Stomach smooth muscle (tissue), 2 donors: ENCODE data around the gene HECA.

Source experiments
- H3K27ac ChIP-seq: one replicate; pipeline ENCODE4 v1.7.0; 2013; ENCODE audit warnings: mild to moderate bottlenecking, low read length, inconsistent platforms
- H3K27me3 ChIP-seq, 2 donors: one replicate each; pipeline ENCODE4 v1.7.0; 2013; ENCODE audit warnings: low read length in 2 of 2; ENCODE audit not compliant: insufficient read depth in 2 of 2, control insufficient read depth in 1 of 2
- H3K36me3 ChIP-seq, 2 donors: one replicate each; pipeline ENCODE4 v1.7.0; 2013; ENCODE audit warnings: low read length in 2 of 2; ENCODE audit not compliant: control insufficient read depth in 2 of 2, insufficient read depth in 2 of 2
- H3K4me1 ChIP-seq: one replicate; pipeline ENCODE4 v1.7.0; 2013; ENCODE audit warnings: low read length; ENCODE audit not compliant: control insufficient read depth, insufficient read depth
- H3K4me3 ChIP-seq, 2 donors: one replicate each; pipeline ENCODE4 v1.7.0; 2013; ENCODE audit warnings: low read length in 2 of 2
- H3K9ac ChIP-seq, 2 donors: one replicate each; pipeline ENCODE4 v1.7.0; 2013; ENCODE audit warnings: low read length in 2 of 2, mild to moderate bottlenecking in 1 of 2
- H3K9me3 ChIP-seq, 2 donors: one replicate each; pipeline ENCODE4 v1.7.0; 2013; ENCODE audit warnings: low read length in 2 of 2; ENCODE audit not compliant: control insufficient read depth in 2 of 2
- donor health status: healthy.
- donor health status: Pancreatic carcinoma.

Gene HECA

DNA sequence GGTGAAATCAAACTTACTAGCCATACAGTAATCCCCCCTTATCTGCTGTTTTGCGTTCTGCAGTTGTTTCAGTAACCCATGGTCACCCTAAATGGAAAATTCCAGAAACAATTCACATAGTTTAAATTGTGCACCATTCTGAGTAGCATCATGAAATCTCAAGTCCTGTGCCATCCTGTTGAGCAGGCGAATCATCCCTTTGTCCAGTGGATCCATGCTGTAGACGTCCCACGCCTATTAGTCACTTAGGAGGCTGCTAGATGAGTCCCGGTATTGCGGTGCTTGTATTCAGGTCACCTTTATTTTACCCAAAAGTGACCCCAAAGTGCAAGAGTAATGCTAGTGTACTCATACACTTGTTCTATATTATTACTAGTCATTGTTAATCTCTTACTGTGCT is 46.4 kb downstream of the HECA start:
- no peak overlapping the region for H3K27ac ChIP-seq
- no peak overlapping the region for H3K9ac ChIP-seq
- no peaks in the 10 kb centered on the region for H3K9me3 ChIP-seq
- H3K27me3 ChIP-seq, result no peaks in the 10 kb centered on the region
- no peak overlapping the region for H3K4me3 ChIP-seq
- H3K4me1 ChIP-seq, result no peaks in the 10 kb centered on the region
- peaks cover 4 to 15% of the 10 kb centered on the region in 2 donors for H3K36me3 ChIP-seq

DNA sequence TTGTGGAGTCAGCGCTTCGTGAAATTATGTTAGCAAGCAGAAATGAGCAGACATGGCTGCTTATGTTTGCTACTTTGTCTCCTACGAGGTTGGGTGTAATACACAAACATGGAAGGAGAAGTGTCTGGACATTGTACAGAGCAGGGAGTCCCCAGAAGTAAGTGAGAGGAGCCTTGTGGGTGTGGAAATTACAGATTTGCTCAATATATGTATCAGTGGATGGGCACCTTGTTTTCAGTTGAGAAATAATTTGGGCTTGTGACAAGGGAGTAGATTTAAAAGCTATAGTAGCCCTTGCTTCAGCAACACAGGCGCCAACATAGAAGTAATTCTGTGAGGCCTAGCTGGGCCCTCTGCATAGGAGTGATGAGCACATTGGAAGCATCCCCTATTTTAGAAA is 49.2 kb downstream of the HECA start:
- Histone ChIP-seq H3K27ac (no peak overlapping the region), H3K9ac (no peak overlapping the region), H3K4me1 (no peaks in the 10 kb centered on the region), H3K36me3 (peaks cover 3 to 4% of the 10 kb centered on the region in 2 donors), H3K9me3 (no peaks in the 10 kb centered on the region), H3K4me3 (no peak overlapping the region), H3K27me3 (no peaks in the 10 kb centered on the region)

DNA sequence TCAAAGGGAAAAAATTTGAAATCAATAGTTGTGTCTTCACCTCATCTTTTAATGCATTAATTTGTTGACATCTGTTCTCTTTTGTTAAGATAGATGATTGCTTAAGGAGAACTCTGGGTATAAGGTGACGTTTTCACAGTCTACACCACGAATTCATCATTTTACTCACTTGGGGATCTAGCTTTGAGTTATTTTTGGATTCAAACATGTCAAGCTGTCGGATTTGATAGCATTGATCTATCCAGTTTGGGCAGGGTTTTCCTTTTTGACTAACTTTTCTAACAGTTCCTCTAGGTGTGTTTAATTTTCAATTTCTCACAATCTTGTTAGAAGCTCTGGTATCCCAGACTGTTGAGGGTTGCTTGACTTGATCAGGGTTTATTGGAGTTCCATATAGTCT is 49.6 kb downstream of the HECA start:
- Histone ChIP-seq H3K9ac (no peak overlapping the region), H3K27me3 (no peaks in the 10 kb centered on the region), H3K36me3 (peaks cover 3 to 4% of the 10 kb centered on the region in 2 donors)

DNA sequence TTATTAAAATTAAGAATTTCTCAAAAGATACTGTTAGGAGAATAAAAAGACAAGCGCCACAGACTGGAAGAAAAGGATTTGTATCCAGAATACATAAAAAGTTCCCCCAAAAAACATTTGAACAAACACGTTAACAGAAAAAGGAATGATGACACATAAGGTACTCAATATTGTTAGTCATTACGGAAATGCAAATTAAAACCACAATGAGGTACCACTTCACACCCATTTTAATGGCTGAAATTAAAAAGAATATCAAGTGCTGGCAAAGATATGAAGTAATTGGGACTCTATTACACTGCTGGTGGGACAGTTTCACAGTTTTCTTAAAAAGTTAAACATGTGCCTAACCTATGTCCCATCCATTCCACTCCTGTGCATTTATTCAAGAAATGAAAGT is 51.4 kb downstream of the HECA start:
- H3K27ac ChIP-seq, result no peak overlapping the region
- H3K9ac ChIP-seq, result no peak overlapping the region
- H3K4me3 ChIP-seq, result no peak overlapping the region
- no peaks in the 10 kb centered on the region for H3K27me3 ChIP-seq
- H3K36me3 ChIP-seq, result peaks cover 2 to 4% of the 10 kb centered on the region in 2 donors
- H3K9me3 ChIP-seq, result no peaks in the 10 kb centered on the region
- no peaks in the 10 kb centered on the region for H3K4me1 ChIP-seq

More for the DNA sequence above, 49.6 kb downstream of the HECA start:
- Histone ChIP-seq H3K4me3 (no peak overlapping the region), H3K4me1 (no peaks in the 10 kb centered on the region), H3K9me3 (no peaks in the 10 kb centered on the region), H3K27ac (no peak overlapping the region)

DNA sequence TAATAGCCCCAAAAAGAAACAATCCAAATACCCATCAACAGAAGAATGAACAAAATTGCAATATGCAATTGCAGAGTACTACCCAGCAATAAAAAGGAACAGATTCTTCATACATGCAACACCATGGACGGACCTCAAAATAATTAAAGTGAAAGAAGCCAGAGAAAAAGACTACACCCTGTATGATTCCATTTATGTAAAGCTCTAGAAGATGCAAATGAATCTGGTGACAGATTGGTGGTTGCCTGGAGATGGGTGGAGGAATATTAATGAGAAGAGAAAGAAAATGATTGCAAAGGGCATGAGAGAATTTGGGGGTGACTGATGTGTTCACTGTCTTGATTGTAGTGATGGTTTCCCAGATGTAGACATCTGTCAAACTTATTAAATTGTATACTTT is 51.8 kb downstream of the HECA start:
- no peak overlapping the region for H3K27ac ChIP-seq
- H3K9me3 ChIP-seq, result no peaks in the 10 kb centered on the region
- no peaks in the 10 kb centered on the region for H3K36me3 ChIP-seq
- H3K27me3 ChIP-seq, result no peaks in the 10 kb centered on the region
- H3K9ac ChIP-seq, result no peak overlapping the region
- no peaks in the 10 kb centered on the region for H3K4me1 ChIP-seq
- H3K4me3 ChIP-seq, result no peak overlapping the region

DNA sequence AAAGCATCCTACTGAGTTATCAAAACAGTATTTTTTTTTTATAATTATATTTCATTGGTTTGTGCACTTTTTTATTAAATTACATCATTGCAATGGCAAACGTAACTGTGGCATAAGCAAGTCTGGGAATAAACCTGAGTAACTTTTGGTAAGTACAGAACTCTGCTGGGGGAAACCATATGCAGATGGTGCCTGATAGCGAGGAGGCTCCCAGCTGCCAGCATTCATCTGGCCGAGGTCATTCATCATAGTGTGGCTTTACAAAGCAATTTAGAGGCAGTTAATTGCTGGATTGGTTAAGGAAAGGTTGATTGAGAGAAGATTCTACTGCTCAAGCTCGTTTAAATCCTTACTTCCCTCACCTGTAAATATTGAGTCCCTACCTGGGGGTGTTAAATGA is 52.6 kb downstream of the HECA start:
- Histone ChIP-seq H3K9me3 (no peaks in the 10 kb centered on the region), H3K4me1 (no peaks in the 10 kb centered on the region), H3K27ac (no peak overlapping the region), H3K4me3 (no peak overlapping the region), H3K9ac (no peak overlapping the region), H3K27me3 (no peaks in the 10 kb centered on the region), H3K36me3 (no peaks in the 10 kb centered on the region)

DNA sequence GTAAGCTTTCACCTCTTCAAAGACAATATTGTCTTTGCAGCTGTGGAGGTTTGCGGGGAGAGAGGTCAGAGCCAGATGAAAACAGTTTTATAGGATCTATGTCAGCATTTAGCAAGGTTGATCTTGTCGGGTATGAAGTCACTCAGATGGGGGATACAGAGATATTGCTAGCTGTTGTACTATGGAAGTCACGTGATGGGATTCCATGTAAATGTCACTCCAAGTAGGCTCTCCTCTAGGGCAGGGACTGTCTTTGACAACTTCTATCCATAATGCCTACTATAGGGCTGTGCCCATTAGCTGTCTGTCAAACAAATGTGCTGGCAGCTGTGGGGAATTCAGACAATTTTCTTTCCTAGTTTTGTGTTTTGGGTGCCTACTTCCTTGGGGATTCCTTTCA is 54.8 kb downstream of the HECA start:
- Histone ChIP-seq H3K9me3 (no peaks in the 10 kb centered on the region), H3K9ac (no peak overlapping the region), H3K4me1 (no peaks in the 10 kb centered on the region), H3K36me3 (no peaks in the 10 kb centered on the region), H3K4me3 (no peak overlapping the region), H3K27me3 (no peaks in the 10 kb centered on the region), H3K27ac (no peak overlapping the region)

DNA sequence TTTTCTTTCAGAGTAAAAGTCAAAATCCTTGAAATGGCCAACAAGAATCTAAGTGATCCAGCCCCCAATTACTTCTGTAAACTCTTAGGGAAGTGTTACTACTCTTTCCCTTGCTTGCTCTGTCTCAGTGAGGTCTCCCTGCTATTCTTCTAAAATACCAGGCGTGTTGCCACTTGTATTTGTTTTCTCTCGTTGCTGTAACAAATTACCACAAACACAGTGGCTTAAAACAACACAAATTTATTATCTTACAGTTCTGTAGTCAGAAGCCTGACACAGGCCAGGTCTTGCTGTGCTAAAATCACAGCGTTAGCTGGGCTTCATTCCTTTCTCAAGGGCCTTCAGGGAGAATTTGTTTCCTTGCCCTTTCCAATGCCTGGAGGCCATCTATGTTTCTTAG is 59.9 kb downstream of the HECA start:
- H3K4me1 ChIP-seq, result no peaks in the 10 kb centered on the region
- no peak overlapping the region for H3K9ac ChIP-seq
- H3K27ac ChIP-seq, result no peak overlapping the region
- no peaks in the 10 kb centered on the region for H3K36me3 ChIP-seq
- H3K4me3 ChIP-seq, result no peak overlapping the region
- no peaks in the 10 kb centered on the region for H3K9me3 ChIP-seq
- H3K27me3 ChIP-seq, result no peaks in the 10 kb centered on the region

DNA sequence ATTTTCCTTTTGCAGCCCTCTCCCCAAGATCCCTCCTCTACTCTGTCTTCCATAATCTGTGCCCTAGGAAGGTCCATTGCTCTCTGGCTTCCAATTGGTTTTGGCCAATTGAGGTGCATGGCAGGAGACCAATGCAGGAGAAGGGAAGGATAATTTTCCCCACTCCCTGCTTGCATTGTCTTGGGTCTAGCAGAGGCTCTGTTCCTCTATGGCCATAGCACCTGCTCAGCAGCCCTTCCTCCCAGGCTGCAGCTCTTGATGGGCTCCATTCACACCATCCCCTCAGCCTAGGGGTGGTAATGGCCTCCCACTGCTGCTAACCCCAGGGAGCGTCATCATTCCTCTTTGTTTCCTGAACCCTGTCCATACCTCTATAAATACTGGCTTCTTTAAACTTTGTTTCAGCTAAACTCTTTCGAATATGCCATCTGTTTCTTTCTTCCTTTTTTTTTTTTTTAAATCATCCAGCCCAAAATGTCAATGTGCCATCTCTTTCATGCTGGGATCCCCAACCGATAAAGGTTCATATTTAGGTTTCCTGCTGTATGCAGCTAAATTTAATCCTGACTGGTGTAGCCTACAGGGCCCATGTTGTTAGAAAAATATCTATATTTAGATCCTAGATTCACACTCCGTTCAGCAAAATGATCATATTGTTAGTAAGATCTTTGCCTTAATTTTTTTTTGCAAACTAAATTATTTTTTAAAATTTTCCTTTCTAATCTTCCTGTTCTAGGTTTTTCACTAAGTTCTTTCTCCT is 63.8 kb downstream of the HECA start:
- Histone ChIP-seq H3K36me3 (no peaks in the 10 kb centered on the region), H3K9me3 (no peaks in the 10 kb centered on the region), H3K27ac (no peak overlapping the region), H3K4me1 (no peaks in the 10 kb centered on the region), H3K27me3 (no peaks in the 10 kb centered on the region), H3K9ac (no peak overlapping the region), H3K4me3 (no peak overlapping the region)

DNA sequence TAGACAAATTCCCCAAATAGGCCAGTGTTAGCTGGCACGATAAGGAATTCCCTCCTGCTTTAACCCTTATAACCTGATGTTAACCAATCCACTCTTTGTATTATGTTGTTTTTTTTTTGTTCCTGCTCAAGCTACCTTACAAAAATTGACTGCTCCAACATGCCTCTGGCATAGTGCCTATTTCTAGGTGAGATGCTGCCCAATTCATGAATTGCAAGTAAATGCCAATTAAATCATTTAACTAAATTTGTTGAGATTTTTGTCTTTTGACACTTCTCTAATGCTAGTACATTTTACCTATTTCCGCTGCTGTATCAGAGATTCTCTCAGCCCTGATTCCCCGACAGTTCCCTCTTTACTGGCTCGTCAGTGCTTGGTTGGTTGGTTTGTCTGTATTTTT is 66.5 kb downstream of the HECA start:
- H3K36me3 ChIP-seq, result no peaks in the 10 kb centered on the region
- no peak overlapping the region for H3K9ac ChIP-seq
- H3K4me3 ChIP-seq, result no peak overlapping the region
- no peaks in the 10 kb centered on the region for H3K9me3 ChIP-seq
- no peaks in the 10 kb centered on the region for H3K4me1 ChIP-seq
- H3K27ac ChIP-seq, result no peak overlapping the region
- H3K27me3 ChIP-seq, result no peaks in the 10 kb centered on the region

DNA sequence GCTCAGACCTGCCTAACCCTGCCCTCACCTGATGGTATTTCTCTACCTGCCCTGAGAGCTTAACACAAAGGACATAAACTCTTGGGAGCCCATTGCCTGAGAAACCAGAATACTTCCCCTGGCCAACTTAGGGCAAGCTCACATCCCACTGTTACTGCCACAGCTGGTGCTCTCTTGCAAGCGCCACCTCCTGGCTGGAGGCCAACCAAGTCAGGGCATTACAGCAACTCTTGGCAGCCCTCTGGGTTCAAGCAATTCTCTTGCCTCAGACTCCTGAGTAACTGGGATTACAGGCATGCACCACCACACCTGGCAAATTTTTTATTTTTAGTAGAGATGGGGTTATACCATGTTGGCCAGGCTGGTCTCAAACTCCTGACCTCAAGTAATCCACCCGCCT is 70.1 kb downstream of the HECA start:
- Histone ChIP-seq H3K4me3 (no peak overlapping the region), H3K4me1 (no peaks in the 10 kb centered on the region), H3K9me3 (peaks cover 0 to 1% of the 10 kb centered on the region in 2 donors), H3K27me3 (no peaks in the 10 kb centered on the region), H3K27ac (no peak overlapping the region), H3K9ac (no peak overlapping the region), H3K36me3 (no peaks in the 10 kb centered on the region)
